ENCODE data around the gene GEMIN5.
"Not testable (repeated sequence)": the region's sequence is repeated elsewhere in the genome, so short reads cannot be mapped to it uniquely, and the experiment has no call there.

The GEMIN5 gene

GRCh38 chr5:154977409-154977808 is 39.4 kb upstream of the GEMIN5 start:
- ATAC-seq (ENCODE audit: insufficient read depth, low read depth) (no peak), DNase-seq (no peak)
- no peaks in the 10 kb centered on the region for H3K9me3 ChIP-seq (ENCODE audit: insufficient read depth, low read length, severe bottlenecking)

DNA sequence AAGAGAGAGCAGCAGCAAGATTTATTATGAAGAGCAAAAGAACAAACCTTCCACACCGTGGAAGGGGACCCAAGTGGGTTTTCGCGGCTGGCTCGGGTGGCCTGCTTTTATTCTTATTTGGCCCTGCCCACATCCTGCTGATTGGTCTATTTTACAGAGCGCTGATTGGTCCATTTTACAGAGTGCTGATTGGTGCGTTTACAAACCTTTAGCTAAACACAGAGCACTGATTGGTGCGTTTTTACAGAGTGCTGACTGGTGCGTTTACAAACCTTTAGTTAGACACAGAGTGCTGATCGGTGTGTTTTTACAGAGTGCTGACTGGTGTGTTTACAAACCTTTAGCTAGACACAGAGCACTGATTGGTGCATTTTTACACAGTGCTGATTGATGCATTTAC is 38.1 kb upstream of the GEMIN5 start:
- H3K9ac ChIP-seq (ENCODE audit: low read depth, low read length); H3K4me1 ChIP-seq (ENCODE audit: insufficient read depth, low read length); H3K4me3 ChIP-seq (ENCODE audit: low read depth in 1 of 2, low read length in 2 of 2); H3K79me2 ChIP-seq (ENCODE audit: insufficient read depth, low read length); H2AFZ ChIP-seq (ENCODE audit: low read depth, low read length); H3K36me3 ChIP-seq (ENCODE audit: insufficient read depth, low read length); H4K20me1 ChIP-seq (ENCODE audit: insufficient read depth, low read length); H3K27me3 ChIP-seq (ENCODE audit: insufficient read depth, low read length, poor library complexity); H3K27ac ChIP-seq (ENCODE audit: low read length); H3K4me2 ChIP-seq (ENCODE audit: insufficient read depth, low read length); H3K9me3 ChIP-seq (ENCODE audit: insufficient read depth, low read length, severe bottlenecking); DNase-seq; ATAC-seq (ENCODE audit: insufficient read depth, low read depth): not testable (repeated sequence)

More at GRCh38 chr5:154977409-154977808, 39.4 kb upstream of the GEMIN5 start:
- no peak overlapping the region for H3K4me2 ChIP-seq (ENCODE audit: insufficient read depth, low read length)
- no peak overlapping the region for H2AFZ ChIP-seq (ENCODE audit: low read depth, low read length)
- H3K79me2 ChIP-seq (ENCODE audit: insufficient read depth, low read length), result no peaks in the 10 kb centered on the region
- no peaks in the 10 kb centered on the region for H3K27me3 ChIP-seq (ENCODE audit: insufficient read depth, low read length, poor library complexity)
- H3K4me1 ChIP-seq (ENCODE audit: insufficient read depth, low read length), result no peaks in the 10 kb centered on the region
- H3K9ac ChIP-seq (ENCODE audit: low read depth, low read length), result no peak overlapping the region
- TF ChIP-seq EZH2 (IDR thresholded peaks at IDR 0.05; ENCODE audit: borderline replicate concordance, low read depth, low read length, severe bottlenecking), result no peak
- TF ChIP-seq, protein P1, sequence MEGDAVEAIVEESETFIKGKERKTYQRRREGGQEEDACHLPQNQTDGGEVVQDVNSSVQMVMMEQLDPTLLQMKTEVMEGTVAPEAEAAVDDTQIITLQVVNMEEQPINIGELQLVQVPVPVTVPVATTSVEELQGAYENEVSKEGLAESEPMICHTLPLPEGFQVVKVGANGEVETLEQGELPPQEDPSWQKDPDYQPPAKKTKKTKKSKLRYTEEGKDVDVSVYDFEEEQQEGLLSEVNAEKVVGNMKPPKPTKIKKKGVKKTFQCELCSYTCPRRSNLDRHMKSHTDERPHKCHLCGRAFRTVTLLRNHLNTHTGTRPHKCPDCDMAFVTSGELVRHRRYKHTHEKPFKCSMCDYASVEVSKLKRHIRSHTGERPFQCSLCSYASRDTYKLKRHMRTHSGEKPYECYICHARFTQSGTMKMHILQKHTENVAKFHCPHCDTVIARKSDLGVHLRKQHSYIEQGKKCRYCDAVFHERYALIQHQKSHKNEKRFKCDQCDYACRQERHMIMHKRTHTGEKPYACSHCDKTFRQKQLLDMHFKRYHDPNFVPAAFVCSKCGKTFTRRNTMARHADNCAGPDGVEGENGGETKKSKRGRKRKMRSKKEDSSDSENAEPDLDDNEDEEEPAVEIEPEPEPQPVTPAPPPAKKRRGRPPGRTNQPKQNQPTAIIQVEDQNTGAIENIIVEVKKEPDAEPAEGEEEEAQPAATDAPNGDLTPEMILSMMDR (IDR thresholded peaks at IDR 0.05; ENCODE audit: borderline replicate concordance, extremely low read depth, low read length, poor library complexity, severe bottlenecking), result no peak
- H3K36me3 ChIP-seq (ENCODE audit: insufficient read depth, low read length), result no peaks in the 10 kb centered on the region
- no peak overlapping the region for H3K27ac ChIP-seq (ENCODE audit: low read length)
- no peaks in the 10 kb centered on the region for H4K20me1 ChIP-seq (ENCODE audit: insufficient read depth, low read length)
- no peak overlapping the region for H3K4me3 ChIP-seq (ENCODE audit: low read depth in 1 of 2, low read length in 2 of 2)

GRCh38 chr5:154972476-154973080 is 34.6 kb upstream of the GEMIN5 start:
- ATAC-seq (ENCODE audit: insufficient read depth, low read depth), result peak; percentile 64
- H3K4me3 ChIP-seq (ENCODE audit: low read depth in 1 of 2, low read length in 2 of 2), result no peak overlapping the region
- peak; percentile 19 for DNase-seq
- no peak overlapping the region for H3K4me2 ChIP-seq (ENCODE audit: insufficient read depth, low read length)
- no peak overlapping the region for H3K9ac ChIP-seq (ENCODE audit: low read depth, low read length)
- no peaks in the 10 kb centered on the region for H3K27me3 ChIP-seq (ENCODE audit: insufficient read depth, low read length, poor library complexity)
- H4K20me1 ChIP-seq (ENCODE audit: insufficient read depth, low read length), result no peaks in the 10 kb centered on the region
- TF ChIP-seq, protein P1 (IDR thresholded peaks at IDR 0.05; ENCODE audit: borderline replicate concordance, extremely low read depth, low read length, poor library complexity, severe bottlenecking), result peak; percentile 61
- TF ChIP-seq EZH2 (IDR thresholded peaks at IDR 0.05; ENCODE audit: borderline replicate concordance, low read depth, low read length, severe bottlenecking), result no peak
- no peaks in the 10 kb centered on the region for H3K9me3 ChIP-seq (ENCODE audit: insufficient read depth, low read length, severe bottlenecking)
- no peaks in the 10 kb centered on the region for H3K79me2 ChIP-seq (ENCODE audit: insufficient read depth, low read length)
- peaks cover 10% of the 10 kb centered on the region; the same call in 1 of the 2 replicates for H3K36me3 ChIP-seq (ENCODE audit: insufficient read depth, low read length)
- H2AFZ ChIP-seq (ENCODE audit: low read depth, low read length), result no peak overlapping the region
- H3K27ac ChIP-seq (ENCODE audit: low read length), result no peak overlapping the region
- H3K4me1 ChIP-seq (ENCODE audit: insufficient read depth, low read length), result no peaks in the 10 kb centered on the region

- H3K9me3 ChIP-seq (ENCODE audit: insufficient read depth, low read length, severe bottlenecking), result no peaks in the 10 kb centered on the region
- no peaks in the 10 kb centered on the region for H3K27me3 ChIP-seq (ENCODE audit: insufficient read depth, low read length, poor library complexity)
- H2AFZ ChIP-seq (ENCODE audit: low read depth, low read length), result no peak overlapping the region
- no peak for TF ChIP-seq EZH2 (IDR thresholded peaks at IDR 0.05; ENCODE audit: borderline replicate concordance, low read depth, low read length, severe bottlenecking)
- TF ChIP-seq, protein P1 (IDR thresholded peaks at IDR 0.05; ENCODE audit: borderline replicate concordance, extremely low read depth, low read length, poor library complexity, severe bottlenecking), result no peak
- no peak overlapping the region for H3K4me3 ChIP-seq (ENCODE audit: low read depth in 1 of 2, low read length in 2 of 2)
- H3K79me2 ChIP-seq (ENCODE audit: insufficient read depth, low read length), result no peaks in the 10 kb centered on the region
- H3K9ac ChIP-seq (ENCODE audit: low read depth, low read length), result no peak overlapping the region
- H3K4me2 ChIP-seq (ENCODE audit: insufficient read depth, low read length), result no peak overlapping the region
- no peaks in the 10 kb centered on the region for H4K20me1 ChIP-seq (ENCODE audit: insufficient read depth, low read length)
- no peak overlapping the region for H3K27ac ChIP-seq (ENCODE audit: low read length)
- no peaks in the 10 kb centered on the region for H3K4me1 ChIP-seq (ENCODE audit: insufficient read depth, low read length)
- DNase-seq (no peak), ATAC-seq (ENCODE audit: insufficient read depth, low read depth) (no peak)
- H3K36me3 ChIP-seq (ENCODE audit: insufficient read depth, low read length), result peaks cover 21% of the 10 kb centered on the region
Measured at GRCh38 chr5:154971501-154971900, 33.5 kb upstream of the GEMIN5 start.

Data from DND-41 (cell line).